ENCODE data around the gene CRIM1. TPM values are rescaled to one million over a fixed set of nuclear protein-coding genes. Genes with fewer than 3 reads are reported as not detected.

The CRIM1 gene
- total RNA-seq, 1 experiment from 2014 or later = 27.6 TPM

GRCh38 chr2:36492216-36492945 is 136.8 kb downstream of the CRIM1 start:
- H3K9ac ChIP-seq (ENCODE audit: extremely low read depth, insufficient read length, low read length) = no peak overlapping the region

More at GRCh38 chr2:36492216-36492945, 136.8 kb downstream of the CRIM1 start:
- H2BK20ac ChIP-seq (ENCODE audit: low read depth, low read length, poor library complexity, severe bottlenecking) = no peak overlapping the region
- H2AK5ac ChIP-seq (ENCODE audit: insufficient read length, low read length) = no peak overlapping the region
- no peak overlapping the region for H3K4me3 Mint-ChIP-seq
- H3K27ac ChIP-seq (ENCODE audit: insufficient read length, low read depth, low read length) = no peak overlapping the region
- H2AFZ ChIP-seq (ENCODE audit: low read length) = no peak overlapping the region
- H4K5ac ChIP-seq (ENCODE audit: insufficient read length, low read depth, low read length) = no peak overlapping the region
- no peaks in the 10 kb centered on the region for H3K79me2 ChIP-seq (ENCODE audit: insufficient read depth, low read length)
- no peaks in the 10 kb centered on the region; a peak in 1 of 5 replicates for H3K9me3 Mint-ChIP-seq
- H3K36me3 Mint-ChIP-seq (ENCODE audit: insufficient read depth in 1 of 3, low read depth in 3 of 3) = no peaks in the 10 kb centered on the region
- H2BK5ac ChIP-seq (ENCODE audit: insufficient read length, low read length) = no peak overlapping the region
- no peak for TF ChIP-seq CTCF (conservative IDR thresholded peaks at IDR 0.05)
- H3K4me1 ChIP-seq (ENCODE audit: insufficient read depth, low read length) = peaks cover 3% of the 10 kb centered on the region; the same call in 1 of the 2 replicates
- no peak overlapping the region for H3K23ac ChIP-seq (ENCODE audit: insufficient read length, low read depth, low read length)
- H3K23me2 ChIP-seq (ENCODE audit: insufficient read length, low read depth, low read length, poor library complexity, severe bottlenecking) = no peaks in the 10 kb centered on the region
- no peak overlapping the region; a peak in 1 of 7 replicates for H3K27ac Mint-ChIP-seq
- no peaks in the 10 kb centered on the region for H4K20me1 ChIP-seq (ENCODE audit: control insufficient read depth, insufficient read depth, insufficient read length)
- H3T11ph ChIP-seq (ENCODE audit: low read length) = no peak overlapping the region
- no peak overlapping the region for H2BK12ac ChIP-seq (ENCODE audit: insufficient read length, low read depth, low read length)
- no peak overlapping the region for H3K18ac ChIP-seq (ENCODE audit: insufficient read length, low read depth, low read length)
- H3K27me3 Mint-ChIP-seq (ENCODE audit: low read depth) = no peaks in the 10 kb centered on the region
- H3K4me1 Mint-ChIP-seq = peaks cover 11 to 24% of the 10 kb centered on the region in 2 experiments
- no peak for DNase-seq
- H3K4me2 ChIP-seq (ENCODE audit: insufficient read depth, insufficient read length, low read length) = no peak overlapping the region
- no peaks in the 10 kb centered on the region for H3K27me3 ChIP-seq (ENCODE audit: insufficient read depth, low read length)
- no peak overlapping the region for H3K56ac ChIP-seq (ENCODE audit: insufficient read length, low read depth, low read length)
- no peak overlapping the region for H2BK120ac ChIP-seq (ENCODE audit: low read depth, low read length, poor library complexity, severe bottlenecking)
- WGBS (ENCODE audit: extremely low coverage, insufficient read length, low lambda C conversion rate) = no CpG with 5 or more reads among the region's 6 CpGs
- no peak overlapping the region for H2BK15ac ChIP-seq (ENCODE audit: low read depth, low read length)
- H3K79me1 ChIP-seq (ENCODE audit: insufficient read depth, low read depth, low read length, poor library complexity, severe bottlenecking) = peaks cover 4% of the 10 kb centered on the region
- no peak overlapping the region for H4K91ac ChIP-seq (ENCODE audit: insufficient read length, low read depth, low read length)
- no peak overlapping the region for H3K4ac ChIP-seq (ENCODE audit: low read depth, low read length)
- no peak overlapping the region for H4K8ac ChIP-seq (replicated peaks; ENCODE audit: insufficient read length, low read depth, low read length)
- H3K9me3 ChIP-seq (ENCODE audit: control insufficient read depth, low read depth, low read length) = no peaks in the 10 kb centered on the region
- H3K14ac ChIP-seq (ENCODE audit: insufficient read depth, low read length) = no peak overlapping the region
